PC-9 (cell line): ENCODE data around the gene PECR.

ENCODE experiments used
- CTCF ChIP-seq: fragments of 200-600 bp; sonication (generic); conservative IDR thresholded peaks from 2 replicates; pipeline ENCODE4 v1.6.1; 2017; ENCODE audit warnings: mixed run types, antibody characterized with exemption, mild to moderate bottlenecking, moderate library complexity
- EZH2 ChIP-seq: fragments of 200-600 bp; sonication (generic); IDR thresholded peaks from 2 replicates; pipeline ENCODE4 v1.8.0; 2017; ENCODE audit warnings: antibody characterized with exemption, low read depth

- TF ChIP-seq CTCF (no peak), EZH2 (no peak)
Measured at GRCh38 chr2:216108310-216108966, 26.8 kb upstream of the PECR start.
